NCI-H1436 treated with DMSO at 0.1 percent for 48 hours (cell line): Measurements from ENCODE around the gene DEFB129.
"Not testable (repeated sequence)": the region's sequence is repeated elsewhere in the genome, so short reads cannot be mapped to it uniquely, and the experiment has no call there.

Experiments
- DNase-seq: peaks from one replicate; lab custom pipeline; 2025; lab: John Stamatoyannopoulos, UW

Gene DEFB129, protein sequence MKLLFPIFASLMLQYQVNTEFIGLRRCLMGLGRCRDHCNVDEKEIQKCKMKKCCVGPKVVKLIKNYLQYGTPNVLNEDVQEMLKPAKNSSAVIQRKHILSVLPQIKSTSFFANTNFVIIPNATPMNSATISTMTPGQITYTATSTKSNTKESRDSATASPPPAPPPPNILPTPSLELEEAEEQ

DNA sequence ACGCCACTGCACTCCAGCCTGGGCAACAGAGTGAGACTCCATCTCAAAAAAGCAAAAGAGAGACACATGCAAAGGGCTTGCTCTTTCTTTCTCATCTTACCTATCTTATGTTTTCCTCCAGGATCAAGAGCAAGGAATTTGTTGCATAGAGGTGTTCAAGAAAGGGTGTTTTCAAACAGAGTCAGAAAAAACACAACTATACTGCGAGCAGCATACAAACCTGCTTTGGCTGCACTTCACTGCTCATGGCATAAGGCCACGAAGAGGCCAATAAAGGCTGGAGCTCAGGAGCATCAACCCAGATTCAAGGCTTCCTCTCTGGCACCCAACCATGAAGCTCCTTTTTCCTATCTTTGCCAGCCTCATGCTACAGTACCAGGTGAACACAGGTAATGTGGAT lies at the start of gene DEFB129:
Gene DEFB129 (plus strand): TSS at position 301 of the 400 bp plus-strand sequence. CDS start 31 bp downstream, at position 332.
- DNase-seq: no peak

DNA sequence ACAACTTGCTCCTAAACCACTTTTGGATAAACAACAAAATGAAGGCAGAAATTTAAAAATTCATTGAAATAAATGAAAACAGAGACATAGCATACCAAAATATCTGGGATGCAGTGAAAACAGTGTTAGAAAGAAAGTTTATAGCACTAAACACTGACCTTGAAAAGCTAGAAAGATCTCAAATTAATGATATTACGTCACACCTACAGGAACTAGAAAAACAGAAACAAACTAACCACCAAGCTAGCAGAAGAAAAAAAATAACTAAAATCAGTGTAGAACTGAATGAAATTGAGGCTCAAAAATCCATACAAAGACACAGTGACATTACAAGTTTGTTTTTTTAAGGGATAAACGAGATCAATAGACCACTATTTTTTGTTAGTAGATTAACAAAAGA lies 42.8 kb upstream of the DEFB129 start:
- no peak for DNase-seq

DNA sequence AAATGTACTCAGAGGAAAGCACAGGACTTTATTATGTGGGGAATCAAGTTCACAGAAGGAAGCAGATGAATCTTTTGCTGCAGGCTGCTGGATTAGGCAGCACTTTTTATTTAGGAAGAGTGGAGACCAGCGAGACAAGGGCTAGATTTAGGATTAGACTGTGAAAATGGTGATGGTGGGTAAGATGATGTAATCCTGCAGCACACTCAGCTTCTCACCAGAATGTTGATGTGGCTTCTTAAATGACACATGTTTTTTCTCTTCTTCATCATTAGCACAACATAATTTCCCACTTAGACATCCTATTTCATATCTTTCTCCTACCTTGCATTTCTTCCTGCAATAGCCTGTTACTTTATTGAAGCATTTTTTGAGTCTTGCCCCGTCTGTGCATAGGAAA lies 39.3 kb upstream of the DEFB129 start:
- DNase-seq: no peak

DNA sequence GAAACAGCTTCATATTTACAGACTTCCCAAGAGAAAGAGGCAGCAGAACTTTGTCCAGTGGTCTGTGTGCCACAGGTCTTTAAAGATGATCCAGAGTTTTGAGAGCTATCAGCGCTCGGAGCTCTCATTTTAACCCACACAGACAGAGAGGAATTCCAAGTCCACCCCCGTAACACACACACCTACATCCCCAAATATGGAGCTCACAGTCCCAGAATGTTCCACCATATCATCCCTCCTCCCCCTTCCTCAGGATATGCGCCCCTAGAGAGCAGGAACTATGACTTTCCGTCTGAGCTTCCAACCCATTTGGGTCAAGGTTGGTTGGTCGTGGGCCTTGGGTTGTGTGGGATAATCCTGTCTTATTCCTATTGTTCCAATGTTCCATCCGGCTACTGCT lies 37.4 kb upstream of the DEFB129 start, which contains the start of gene DEFB128:
Gene DEFB128 (minus strand): TSS at position 101 of the 400 bp plus-strand sequence. CDS start 88 bp downstream, at position 13.
- DNase-seq: no peak

- no peak for DNase-seq
Observed at GRCh38 chr20:198225-198624, 28.8 kb upstream of the DEFB129 start.

DNA sequence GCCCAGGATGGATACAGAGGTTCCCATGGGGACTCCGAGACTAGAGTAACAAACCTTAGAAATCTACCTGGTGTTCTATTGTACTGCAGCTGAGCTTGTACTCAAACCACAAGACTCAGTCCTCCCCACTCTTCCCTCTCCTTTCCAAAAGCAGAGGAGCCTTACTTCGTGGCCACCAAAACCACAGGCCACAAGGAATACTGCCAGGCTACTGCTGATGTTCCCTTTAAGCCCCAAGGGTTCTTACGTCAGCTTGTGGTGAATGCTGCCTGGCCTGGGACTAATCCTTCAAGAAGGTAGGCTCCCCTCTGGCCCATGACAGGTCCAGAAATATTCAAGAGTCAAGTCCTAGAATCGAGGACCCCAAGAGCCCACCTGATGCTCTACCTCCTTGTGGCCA lies 27.1 kb upstream of the DEFB129 start:
- no peak for DNase-seq

DNA sequence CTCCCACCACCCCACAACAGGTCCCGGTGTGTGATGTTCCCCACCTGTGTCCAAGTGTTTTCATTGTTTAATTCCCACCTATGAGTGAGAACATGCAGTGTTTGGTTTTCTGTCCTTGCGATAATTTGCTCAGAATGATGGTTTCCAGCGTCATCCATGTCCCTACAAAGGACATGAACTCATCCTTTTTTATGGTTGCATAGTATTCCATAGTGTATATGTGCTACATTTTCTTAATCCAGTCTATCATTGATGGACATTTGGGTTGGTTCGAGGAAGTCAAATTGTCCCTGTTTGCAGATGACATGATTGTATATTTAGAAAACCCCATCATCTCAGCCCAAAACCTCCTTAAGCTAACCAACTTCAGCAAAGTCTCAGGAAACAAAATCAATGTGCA lies 23.4 kb upstream of the DEFB129 start:
- DNase-seq: not testable (repeated sequence)

GRCh38 chr20:208942-209566 lies 18.0 kb upstream of the DEFB129 start:
- no peak for DNase-seq

GRCh38 chr20:210809-211502 lies 16.1 kb upstream of the DEFB129 start:
- no peak for DNase-seq

- DNase-seq: no peak
Observed at GRCh38 chr20:214383-214782, 12.7 kb upstream of the DEFB129 start.

- no peak for DNase-seq
Observed at GRCh38 chr20:215796-216195, 11.3 kb upstream of the DEFB129 start.

GRCh38 chr20:217266-217665 lies 9.8 kb upstream of the DEFB129 start:
- no peak for DNase-seq

- DNase-seq: no peak
Observed at GRCh38 chr20:219290-220115, 7.6 kb upstream of the DEFB129 start.

- no peak for DNase-seq
Observed at GRCh38 chr20:221258-221830, 5.7 kb upstream of the DEFB129 start.

GRCh38 chr20:225879-226278 lies 1.2 kb upstream of the DEFB129 start:
- DNase-seq: not testable (repeated sequence)

- no peak for DNase-seq
Observed at GRCh38 chr20:227439-228105, 514 bp downstream of the DEFB129 start.

DNA sequence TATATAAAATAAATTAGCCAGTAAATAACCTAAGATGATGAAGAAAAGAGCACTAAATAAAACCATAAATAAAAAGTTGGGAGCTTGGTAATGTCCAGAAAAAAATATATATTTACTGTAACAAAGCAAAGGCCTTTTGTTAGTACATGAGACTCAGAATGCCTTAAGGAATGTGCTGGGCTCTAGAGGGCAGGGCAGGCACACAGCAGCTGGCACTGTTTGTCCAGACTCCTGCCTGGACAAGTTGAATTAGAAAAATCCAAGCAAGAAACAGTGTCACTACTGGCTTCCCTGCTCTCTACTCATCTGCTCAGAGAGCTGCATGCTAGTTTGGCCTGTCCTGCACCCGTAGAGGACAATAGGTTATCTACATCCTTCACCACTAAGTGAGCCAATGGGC lies 8.8 kb downstream of the DEFB129 start:
- no peak for DNase-seq

GRCh38 chr20:237489-237888 lies 10.4 kb downstream of the DEFB129 start:
- DNase-seq: no peak

DNA sequence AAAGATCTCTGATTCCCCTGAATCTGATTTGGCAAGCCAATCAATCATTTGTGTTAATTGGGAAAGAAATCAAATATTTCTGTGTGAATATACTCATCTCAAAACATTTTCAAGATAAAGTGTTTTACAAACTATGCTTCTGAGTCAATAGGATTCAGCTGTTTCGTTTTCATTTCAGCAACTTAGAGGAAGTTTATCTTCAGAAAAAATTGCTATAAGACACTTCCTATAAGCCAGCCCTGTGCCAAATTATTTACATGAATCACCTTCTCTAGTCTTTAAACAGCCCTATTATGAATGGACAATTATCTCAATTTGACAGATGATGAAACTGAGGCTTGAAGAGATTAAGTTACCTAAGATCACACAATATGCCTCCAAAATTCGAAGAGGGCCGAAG lies 10.9 kb downstream of the DEFB129 start:
- no peak for DNase-seq

DNA sequence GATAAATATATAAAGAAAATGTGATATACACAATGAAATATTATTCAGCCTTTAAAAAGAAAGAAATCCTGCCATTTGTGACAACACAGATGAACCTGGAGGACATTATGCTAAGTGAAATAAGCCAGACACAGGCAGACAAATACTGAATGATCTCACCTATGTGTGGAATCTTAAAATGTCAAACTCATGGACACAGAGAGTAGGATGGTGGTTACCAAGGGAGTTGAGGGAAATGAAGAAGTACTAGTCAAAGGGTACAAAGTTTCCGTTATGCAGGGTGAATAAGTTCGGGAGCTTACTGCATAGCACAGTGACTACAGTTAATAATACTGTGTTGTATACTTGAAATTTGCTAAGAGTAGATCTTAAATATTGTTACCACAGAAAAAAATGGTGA lies 15.8 kb downstream of the DEFB129 start:
- no peak for DNase-seq

GRCh38 chr20:251354-251753 lies 24.3 kb downstream of the DEFB129 start:
- DNase-seq: no peak

GRCh38 chr20:252801-253200 lies 25.7 kb downstream of the DEFB129 start:
- DNase-seq: no peak
